HEK293T (cell line): ENCODE results near the gene ITPKB.
A peak's percentile ranks its signal among the peaks of the same experiment; 100 is the strongest.

Experiments used
- CTCF ChIA-PET: fragments of 350-600 bp; formaldehyde crosslinking; extraction: SDS; loops from one replicate; lab custom pipeline; 2021; ENCODE audit warnings: antibody characterized with exemption, inconsistent platforms; lab: Yijun Ruan, JAX
- POLR2A ChIA-PET: fragments of 350-600 bp; formaldehyde crosslinking; extraction: SDS; loops from one replicate; lab custom pipeline; 2020; ENCODE audit warnings: antibody characterized with exemption, inconsistent platforms; lab: Yijun Ruan, JAX
- DNase-seq: peaks from one replicate; pipeline ENCODE4 v3.0.0; 2012; ENCODE audit warnings: mixed read lengths; ENCODE audit errors: extremely low spot score
- ARNT ChIP-seq: fragments of 450-650 bp; IDR thresholded peaks from 2 replicates; pipeline ENCODE4 v1.6.1; 2017; ENCODE audit warnings: mild to moderate bottlenecking
- BHLHE40 ChIP-seq: fragments of 450-650 bp; IDR thresholded peaks from 2 replicates; pipeline ENCODE4 v1.6.1; 2016; ENCODE audit warnings: mild to moderate bottlenecking, moderate library complexity, borderline replicate concordance
- CTBP1 ChIP-seq: fragments of 450-650 bp; IDR thresholded peaks from 2 replicates; pipeline ENCODE4 v1.6.1; 2016; ENCODE audit warnings: borderline replicate concordance
- ELF4 ChIP-seq: fragments of 450-650 bp; IDR thresholded peaks from 2 replicates; pipeline ENCODE4 v1.6.1; 2017; ENCODE audit warnings: antibody characterized with exemption
- FOXA1 ChIP-seq: fragments of 450-650 bp; IDR thresholded peaks from 2 replicates; pipeline ENCODE4 v1.6.1; 2016; ENCODE audit warnings: mild to moderate bottlenecking
- FOXK2 ChIP-seq: fragments of 450-650 bp; IDR thresholded peaks from 2 replicates; pipeline ENCODE4 v1.6.1; 2016; ENCODE audit warnings: mild to moderate bottlenecking
- FOXM1 ChIP-seq: fragments of 450-650 bp; IDR thresholded peaks from 2 replicates; pipeline ENCODE4 v1.6.1; 2017; ENCODE audit warnings: mild to moderate bottlenecking, borderline replicate concordance
- HDGF ChIP-seq: fragments of 450-650 bp; IDR thresholded peaks from 2 replicates; pipeline ENCODE4 v1.6.1; 2017; ENCODE audit warnings: antibody characterized with exemption, borderline replicate concordance
- L3MBTL2 ChIP-seq: fragments of 450-650 bp; conservative IDR thresholded peaks from 2 replicates; pipeline ENCODE4 v1.6.1; 2016; ENCODE audit warnings: mild to moderate bottlenecking
- LEF1 ChIP-seq: fragments of 450-650 bp; IDR thresholded peaks from 2 replicates; pipeline ENCODE4 v1.6.1; 2017; ENCODE audit warnings: mild to moderate bottlenecking, borderline replicate concordance
- NFRKB ChIP-seq: fragments of 450-650 bp; IDR thresholded peaks from 2 replicates; pipeline ENCODE4 v1.6.1; 2016; ENCODE audit warnings: mild to moderate bottlenecking, moderate library complexity
- SP1 ChIP-seq: fragments of 450-650 bp; IDR thresholded peaks from 2 replicates; pipeline ENCODE4 v1.6.1; 2017
- SUZ12 ChIP-seq: fragments of 450-650 bp; IDR thresholded peaks from 2 replicates; pipeline ENCODE4 v1.6.1; 2016; ENCODE audit warnings: mild to moderate bottlenecking
- TARDBP ChIP-seq: fragments of 450-650 bp; IDR thresholded peaks from 2 replicates; pipeline ENCODE4 v1.6.1; 2016
- ZNF384 ChIP-seq: fragments of 450-650 bp; IDR thresholded peaks from 2 replicates; pipeline ENCODE4 v1.6.1; 2016
- TF ChIP-seq, protein P1 (sequence below): fragments of 450-650 bp; IDR thresholded peaks from 2 replicates; pipeline ENCODE4 v1.6.1; 2016

Gene ITPKB

DNA sequence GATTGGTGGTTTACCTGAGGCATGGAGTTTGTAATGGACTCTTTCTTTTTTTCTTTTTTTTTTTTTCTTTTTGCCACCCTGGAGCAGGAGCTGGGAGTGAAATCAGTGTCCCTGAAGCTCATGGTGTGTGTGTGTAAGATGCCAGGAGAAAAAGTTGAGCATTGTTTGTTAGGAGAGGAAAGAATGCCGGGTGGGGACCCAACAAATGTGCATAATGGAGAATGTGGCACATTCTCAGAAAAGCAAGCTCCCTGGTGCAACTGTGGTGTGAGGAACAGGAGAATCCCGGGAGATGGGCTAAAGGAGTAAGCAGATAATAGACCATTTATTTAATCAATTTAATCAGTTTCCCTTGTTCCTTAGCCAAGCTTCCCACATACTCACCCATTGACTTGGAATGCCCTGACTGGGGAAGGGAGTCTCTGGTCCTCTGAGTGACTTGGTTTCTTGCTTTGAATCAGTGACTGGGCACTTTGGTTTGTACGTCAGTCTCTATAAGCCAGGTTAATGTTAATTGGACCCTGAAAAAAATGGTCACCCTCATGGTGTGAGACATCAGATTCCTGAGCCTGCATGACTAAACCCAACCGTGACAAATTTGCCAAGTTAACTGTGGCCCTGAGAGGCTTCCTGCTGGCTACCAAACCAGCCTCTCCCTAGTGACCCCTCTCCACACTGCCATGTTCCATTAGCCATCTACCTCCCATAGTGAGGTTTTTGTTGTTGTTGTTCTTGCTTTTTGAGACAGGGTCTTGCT is 43.9 kb upstream of the ITPKB start:
- TF ChIP-seq CTBP1 (no peak), LEF1 (no peak), NFRKB (no peak), SP1 (no peak)
- no peak for DNase-seq
- ChIA-PET CTCF (no interaction called here), POLR2A (no interaction called here)

DNA sequence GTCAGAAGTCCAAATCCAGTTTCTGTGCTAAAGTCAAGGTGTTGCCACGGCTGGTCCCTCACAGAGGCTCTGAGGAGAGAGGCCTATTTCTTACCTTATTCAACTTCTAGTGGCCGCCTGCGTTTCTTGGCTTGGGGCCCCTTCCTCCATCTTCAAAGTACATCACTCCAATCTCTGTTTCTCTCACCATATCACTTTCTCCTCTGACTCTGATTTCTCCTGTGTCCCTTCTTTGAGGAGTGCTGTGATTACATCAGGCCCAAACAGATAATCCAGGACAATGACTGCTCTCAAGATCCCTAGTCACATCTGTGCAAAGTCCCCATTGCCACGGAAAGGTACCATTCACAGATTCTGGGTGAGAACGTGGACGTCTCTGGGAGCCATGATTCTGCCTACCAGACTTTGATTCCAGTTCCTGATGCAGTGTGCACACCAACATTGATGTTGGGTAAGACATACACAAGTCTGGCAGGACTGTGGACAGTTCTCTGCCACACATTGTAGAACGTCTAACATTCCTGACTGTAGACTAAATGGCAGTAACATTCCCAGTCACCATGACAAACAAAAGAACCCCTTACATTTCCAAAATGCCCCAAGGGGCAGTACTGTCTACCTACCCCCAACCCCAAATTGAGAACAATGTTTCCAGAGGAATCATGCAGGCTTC is 43.0 kb upstream of the ITPKB start:
- CTCF ChIA-PET = no interaction called here
- TF ChIP-seq ZNF384 (no peak), ELF4 (no peak), FOXK2 (no peak), ARNT (no peak), BHLHE40 (no peak), TARDBP (no peak), LEF1 (no peak), NFRKB (no peak), SP1 (no peak), CTBP1 (no peak), HDGF (no peak), SUZ12 (no peak), FOXA1 (no peak), FOXM1 (no peak), L3MBTL2 (no peak)
- TF ChIP-seq, protein P1, sequence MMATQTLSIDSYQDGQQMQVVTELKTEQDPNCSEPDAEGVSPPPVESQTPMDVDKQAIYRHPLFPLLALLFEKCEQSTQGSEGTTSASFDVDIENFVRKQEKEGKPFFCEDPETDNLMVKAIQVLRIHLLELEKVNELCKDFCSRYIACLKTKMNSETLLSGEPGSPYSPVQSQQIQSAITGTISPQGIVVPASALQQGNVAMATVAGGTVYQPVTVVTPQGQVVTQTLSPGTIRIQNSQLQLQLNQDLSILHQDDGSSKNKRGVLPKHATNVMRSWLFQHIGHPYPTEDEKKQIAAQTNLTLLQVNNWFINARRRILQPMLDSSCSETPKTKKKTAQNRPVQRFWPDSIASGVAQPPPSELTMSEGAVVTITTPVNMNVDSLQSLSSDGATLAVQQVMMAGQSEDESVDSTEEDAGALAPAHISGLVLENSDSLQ = no peak

DNA sequence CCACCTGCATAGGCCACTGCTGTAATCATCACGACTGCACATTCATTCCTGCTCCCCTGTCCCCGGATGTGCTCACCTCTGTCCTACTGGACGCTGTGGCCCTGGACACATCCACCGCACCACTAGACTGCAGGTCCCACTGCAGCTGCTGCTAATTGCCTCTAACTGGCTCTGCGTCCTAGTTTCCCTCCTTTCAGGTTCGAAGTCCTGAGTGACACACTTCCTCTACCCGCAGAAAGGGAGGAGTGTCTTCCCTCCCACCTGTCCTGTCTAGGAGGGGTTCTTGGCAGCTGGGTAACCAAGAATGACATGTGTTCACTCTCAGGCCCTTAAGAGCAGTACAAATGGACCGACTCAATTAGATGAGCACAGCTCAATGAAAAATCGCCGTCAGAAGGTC is 40.5 kb upstream of the ITPKB start:
- ChIA-PET POLR2A (interaction anchor here (1.4 kb wide), 1 partner anchor 16 kb away, joined by 4 read pairs; no protein-coding TSS in a partner anchor), CTCF (interaction anchor here (1.0 kb wide), 1 partner anchor 15 kb away, joined by 4 read pairs; no protein-coding TSS in a partner anchor)
- TF ChIP-seq FOXM1 (no peak), NFRKB (no peak), FOXK2 (no peak), SUZ12 (no peak), ARNT (no peak), CTBP1 (no peak), L3MBTL2 (no peak), LEF1 (no peak), FOXA1 (no peak)
- TF ChIP-seq, protein P1 = no peak
- no peak for DNase-seq

More for the DNA sequence above, 43.0 kb upstream of the ITPKB start:
- POLR2A ChIA-PET = no interaction called here
- DNase-seq = no peak

DNA sequence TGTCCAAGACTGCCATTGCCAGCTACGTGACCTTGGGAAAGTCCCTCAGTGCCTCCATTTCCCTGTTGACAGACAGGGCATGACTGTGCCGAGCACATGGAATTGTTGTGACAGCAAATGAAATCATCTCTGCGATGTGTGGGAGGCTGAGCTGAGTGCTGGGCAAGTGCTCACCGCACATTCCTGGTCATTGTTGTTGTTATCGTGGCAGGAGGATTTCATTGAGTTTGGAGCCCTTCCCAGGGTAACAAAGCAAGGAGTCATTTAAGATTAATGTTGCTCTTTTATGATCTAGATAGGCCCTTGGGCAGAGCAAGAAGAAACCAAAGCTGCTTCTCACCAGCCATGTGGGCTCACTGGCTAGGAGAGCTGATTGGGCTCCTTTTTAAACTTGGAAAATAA is 39.6 kb upstream of the ITPKB start:
- TF ChIP-seq L3MBTL2 = no peak
- TF ChIP-seq, protein P1 = peak; percentile 86
- DNase-seq = no peak
- ChIA-PET CTCF (no interaction called here), POLR2A (interaction anchor here (0.7 to 1.4 kb wide), 3 partner anchors 8 to 40 kb away, joined by 3 to 4 read pairs (median 4); partner anchors contain the start of gene ITPKB)

DNA sequence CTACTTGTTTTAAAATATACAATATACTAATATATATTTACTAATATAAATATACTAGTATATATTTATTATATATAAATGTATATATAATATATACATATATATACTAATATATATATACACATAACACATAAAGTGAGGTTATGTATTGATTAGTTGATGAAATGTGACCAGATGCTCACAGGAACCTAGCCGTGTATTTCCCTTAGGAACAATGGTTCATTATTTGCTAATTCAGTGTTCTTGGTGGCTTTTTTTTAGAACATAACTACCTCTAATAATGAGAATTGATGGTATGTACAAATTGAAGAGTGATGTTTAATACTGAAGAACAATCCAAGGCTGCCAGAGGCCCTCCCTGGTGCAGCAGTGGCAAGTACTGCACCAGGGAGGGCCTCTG is 37.9 kb upstream of the ITPKB start:
- TF ChIP-seq TARDBP (no peak), NFRKB (no peak), FOXK2 (no peak), CTBP1 (no peak), FOXM1 (no peak), FOXA1 (no peak), ZNF384 (no peak), SUZ12 (no peak), L3MBTL2 (no peak), LEF1 (no peak)
- TF ChIP-seq, protein P1 = no peak
- CTCF ChIA-PET = no interaction called here
- DNase-seq = no peak
- POLR2A ChIA-PET = no interaction called here

DNA sequence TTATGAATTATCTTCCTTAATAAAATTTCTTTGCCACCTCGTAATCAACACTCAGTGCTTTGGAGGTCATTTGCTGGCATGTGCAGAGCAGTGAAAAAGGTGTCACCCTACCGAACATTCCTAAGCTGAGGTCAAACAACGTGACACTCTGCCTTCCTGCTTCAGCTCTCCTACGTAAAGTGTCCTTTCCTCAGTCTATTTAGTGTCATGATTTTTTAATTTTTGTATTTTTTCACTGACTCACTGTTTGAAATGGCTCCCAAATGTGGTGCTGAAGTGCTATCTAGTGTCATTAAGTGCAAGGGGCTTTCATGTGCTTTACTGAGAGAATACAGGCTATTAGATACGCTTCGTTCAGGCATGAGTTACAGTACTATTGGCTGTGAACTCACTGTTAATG is 37.0 kb upstream of the ITPKB start:
- no peak for TF ChIP-seq TARDBP
- CTCF ChIA-PET = no interaction called here
- no peak for DNase-seq
- POLR2A ChIA-PET = no interaction called here
